Measurements from ENCODE around the gene SDHD. TPM values are rescaled to one million over a fixed set of nuclear protein-coding genes. Genes with fewer than 3 reads are reported as not detected.

SDHD gene
- total RNA-seq, 1 experiment from 2014 or later: 98.9 TPM

GRCh38 chr11:112086422-112087191 lies at the start of gene SDHD, which contains the start of gene TIMM8B (continued):
- TF ChIP-seq ZNF317 (CRISPR knock-in tag; IDR thresholded peaks at IDR 0.05; ENCODE audit: borderline replicate concordance, low read depth) (no peak), ELF4 (CRISPR knock-in tag; IDR thresholded peaks at IDR 0.05; ENCODE audit: low read depth) (no peak), TEAD1 (CRISPR knock-in tag; IDR thresholded peaks at IDR 0.05) (peak; percentile 96), ZBTB21 (CRISPR knock-in tag; IDR thresholded peaks at IDR 0.05; ENCODE audit: borderline replicate concordance) (peak; percentile 85; the same call in 1 of the 2 replicates), AR (CRISPR knock-in tag; IDR thresholded peaks at IDR 0.05) (no peak), ZNF416 (CRISPR knock-in tag; IDR thresholded peaks at IDR 0.05) (no peak), RORB (CRISPR knock-in tag; IDR thresholded peaks at IDR 0.05) (no peak), TEAD4 (CRISPR knock-in tag; IDR thresholded peaks at IDR 0.05) (no peak), AFF4 (CRISPR knock-in tag; IDR thresholded peaks at IDR 0.05; ENCODE audit: borderline replicate concordance) (no peak), NFYB (CRISPR knock-in tag; conservative IDR thresholded peaks at IDR 0.05; ENCODE audit: low read depth) (no peak), TCF7 (CRISPR knock-in tag; IDR thresholded peaks at IDR 0.05; ENCODE audit: low read depth) (no peak; the same call in 1 of the 2 replicates), MXD4 (CRISPR knock-in tag; IDR thresholded peaks at IDR 0.05; ENCODE audit: borderline replicate concordance) (no peak), MYBL2 (CRISPR knock-in tag; IDR thresholded peaks at IDR 0.05) (peak; percentile 76; the same call in 1 of the 2 replicates), GTF2I (CRISPR knock-in tag; conservative IDR thresholded peaks at IDR 0.05) (no peak), GRHL2 (CRISPR knock-in tag; IDR thresholded peaks at IDR 0.05; ENCODE audit: insufficient replicate concordance, severe bottlenecking) (no peak), ESRRA (CRISPR knock-in tag; IDR thresholded peaks at IDR 0.05; ENCODE audit: borderline replicate concordance) (peak; percentile 98), NFATC4 (CRISPR knock-in tag; IDR thresholded peaks at IDR 0.05) (no peak), CTCF (IDR thresholded peaks at IDR 0.05) (no peak), GABPB1 (CRISPR knock-in tag; IDR thresholded peaks at IDR 0.05) (peak; percentile 84)

- no peak overlapping the region for H3K27ac Mint-ChIP-seq
- ChIA-PET POLR2A (no interaction called here), CTCF (no interaction called here)
- ATAC-seq (no peak), DNase-seq (ENCODE audit: low spot score) (no peak)
- TF ChIP-seq E2F5 (CRISPR knock-in tag; IDR thresholded peaks at IDR 0.05) (no peak), SMAD4 (CRISPR knock-in tag; IDR thresholded peaks at IDR 0.05) (no peak), ATF2 (CRISPR knock-in tag; IDR thresholded peaks at IDR 0.05; ENCODE audit: borderline replicate concordance, low read depth) (no peak), ZNF396 (CRISPR knock-in tag; IDR thresholded peaks at IDR 0.05; ENCODE audit: borderline replicate concordance) (no peak), CREB1 (CRISPR knock-in tag; IDR thresholded peaks at IDR 0.05) (no peak), CBFB (CRISPR knock-in tag; IDR thresholded peaks at IDR 0.05; ENCODE audit: low read depth) (no peak)
- peaks cover 56% of the 10 kb centered on the region for H3K36me3 Mint-ChIP-seq
- H3K4me1 Mint-ChIP-seq: no peaks in the 10 kb centered on the region
- H3K4me3 Mint-ChIP-seq: no peak overlapping the region
- H3K9me3 Mint-ChIP-seq: no peaks in the 10 kb centered on the region
- H3K27me3 Mint-ChIP-seq (ENCODE audit: low read depth): no peaks in the 10 kb centered on the region
Measured at GRCh38 chr11:112037527-112037926, 49.1 kb upstream of the SDHD start.
